Activated naive CD8-positive, alpha-beta T cell treated with anti-CD3 and anti-CD28 coated beads, Interleukin-2, amount 50 U/mL, for 24 hours (primary cell): Measurements from ENCODE around the gene CD320.
A peak's percentile ranks its signal among the peaks of the same experiment; 100 is the strongest.
"Not testable (repeated sequence)": the region's sequence is repeated elsewhere in the genome, so short reads cannot be mapped to it uniquely, and the experiment has no call there.

Experiments
- ATAC-seq: fragments of 150-1000 bp; cut with Tn5 transposase; one replicate; pipeline ENCODE4 v1.10.0; 2021
- DNase-seq: peaks from one replicate; pipeline ENCODE4 v3.0.0; 2021
- H3K27ac Mint-ChIP-seq: one replicate; pipeline ENCODE4 v1.8.0; 2021; ENCODE audit warnings: mild to moderate bottlenecking, mixed read lengths
- H3K27me3 Mint-ChIP-seq: one replicate; pipeline ENCODE4 v1.8.0; 2021; ENCODE audit warnings: mixed read lengths
- H3K36me3 Mint-ChIP-seq: one replicate; pipeline ENCODE4 v1.8.0; 2021; ENCODE audit warnings: low read depth, mixed read lengths
- H3K4me1 Mint-ChIP-seq: one replicate; pipeline ENCODE4 v1.8.0; 2021; ENCODE audit warnings: mixed read lengths
- H3K4me3 Mint-ChIP-seq: one replicate; pipeline ENCODE4 v1.8.0; 2021; ENCODE audit warnings: mild to moderate bottlenecking, moderate library complexity, mixed read lengths
- H3K9me3 Mint-ChIP-seq: one replicate; pipeline ENCODE4 v1.8.0; 2021; ENCODE audit warnings: mixed read lengths

CD320 gene

GRCh38 chr19:8321986-8322637 is 14.0 kb upstream of the CD320 start:
- ATAC-seq (no peak), DNase-seq (no peak)
- peak overlapping the region; percentile 96 for H3K27ac Mint-ChIP-seq
- peak overlapping the region; percentile 99 for H3K4me3 Mint-ChIP-seq
- no peaks in the 10 kb centered on the region for H3K27me3 Mint-ChIP-seq
- no peaks in the 10 kb centered on the region for H3K9me3 Mint-ChIP-seq
- H3K36me3 Mint-ChIP-seq, result peaks cover 42% of the 10 kb centered on the region
- H3K4me1 Mint-ChIP-seq, result peaks cover 32% of the 10 kb centered on the region

GRCh38 chr19:8321067-8321985 is 13.2 kb upstream of the CD320 start, which contains the start of the genes NDUFA7 and RPS28:
Gene NDUFA7, minus strand, starts transcription at chr19:8321375. Its CDS starts 17 bp downstream, at chr19:8321358.
Gene RPS28, plus strand, starts transcription at chr19:8321496. Its CDS starts 35 bp downstream, at chr19:8321531.
- Mint-ChIP-seq H3K9me3 (no peaks in the 10 kb centered on the region), H3K36me3 (peaks cover 42% of the 10 kb centered on the region), H3K4me3 (peak within 1 kb of the TSS; percentile 99), H3K4me1 (peaks cover 32% of the 10 kb centered on the region), H3K27ac (peak within 1 kb of the TSS; percentile 96), H3K27me3 (no peaks in the 10 kb centered on the region)
- peak; percentile 98 for DNase-seq
- peak; percentile 82 for ATAC-seq

DNA sequence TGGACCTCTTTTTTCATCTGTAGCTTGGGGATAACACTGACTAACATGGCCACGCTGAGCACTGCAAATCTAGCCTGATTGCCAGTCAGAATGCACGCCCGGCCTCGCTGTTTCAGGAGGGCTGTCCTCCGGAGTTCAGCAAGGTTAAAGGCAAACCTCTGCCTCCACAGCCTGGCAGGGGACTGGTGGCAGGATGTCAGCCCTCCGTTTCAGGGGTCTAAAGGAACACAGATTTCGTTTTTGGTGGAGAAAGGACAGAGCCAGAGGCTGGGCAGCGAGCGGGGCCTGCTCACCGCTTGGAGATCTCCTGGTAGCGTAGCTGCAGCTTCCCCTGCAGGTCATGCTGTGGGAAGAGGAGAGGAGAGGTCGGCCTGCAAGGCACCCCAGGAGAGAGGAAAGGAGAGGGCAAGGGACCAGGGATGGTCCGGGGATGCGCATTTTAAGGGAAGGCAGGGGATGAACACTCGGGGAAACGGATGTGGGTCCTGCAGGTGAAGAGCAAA is 12.5 kb upstream of the CD320 start:
- Mint-ChIP-seq H3K27me3 (no peaks in the 10 kb centered on the region), H3K27ac (peak overlapping the region; percentile 96), H3K4me1 (peaks cover 32% of the 10 kb centered on the region), H3K9me3 (no peaks in the 10 kb centered on the region), H3K4me3 (peak overlapping the region; percentile 99), H3K36me3 (peaks cover 43% of the 10 kb centered on the region)
- no peak for ATAC-seq
- DNase-seq, result peak; percentile 19

DNA sequence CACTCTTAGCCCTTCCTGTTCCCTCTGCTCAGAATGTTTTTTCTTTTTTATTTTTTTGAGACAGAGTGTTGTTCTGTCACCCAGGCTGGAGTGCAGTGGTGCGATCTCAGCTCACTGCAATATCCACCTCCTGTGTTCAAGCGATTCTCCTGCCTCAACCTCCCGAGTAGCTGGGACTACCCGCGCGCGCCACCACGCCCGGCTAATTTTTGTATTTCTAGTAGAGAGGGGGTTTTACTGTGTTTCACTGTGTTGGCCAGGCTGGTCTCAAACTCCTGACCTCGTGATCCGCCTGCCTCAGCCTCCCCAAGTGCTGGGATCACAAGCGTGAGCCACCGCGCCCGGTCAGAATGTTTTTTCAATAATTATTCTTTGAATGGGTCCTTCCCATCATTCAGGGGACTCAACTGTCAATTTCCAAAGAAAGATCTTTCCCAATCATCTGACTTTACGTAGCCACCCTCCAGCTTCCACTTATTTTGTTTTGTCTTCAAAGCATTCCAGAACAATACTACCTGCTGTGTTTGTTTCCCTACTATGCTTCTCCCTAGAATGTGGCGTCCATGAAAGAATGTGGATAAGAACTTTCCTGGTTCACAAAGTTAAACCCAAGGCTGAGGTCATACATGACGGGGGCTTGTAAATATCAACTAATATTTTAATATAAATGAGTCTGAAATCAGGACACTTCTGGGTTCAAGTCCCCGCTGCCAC is 11.8 kb upstream of the CD320 start:
- Mint-ChIP-seq H3K4me3 (peak overlapping the region; percentile 99), H3K9me3 (no peaks in the 10 kb centered on the region), H3K27me3 (no peaks in the 10 kb centered on the region), H3K36me3 (peaks cover 50% of the 10 kb centered on the region), H3K4me1 (peaks cover 32% of the 10 kb centered on the region), H3K27ac (peak overlapping the region; percentile 96)
- DNase-seq (no peak), ATAC-seq (no peak)

- H3K27me3 Mint-ChIP-seq, ATAC-seq, H3K4me3 Mint-ChIP-seq, H3K27ac Mint-ChIP-seq, H3K9me3 Mint-ChIP-seq, DNase-seq: not testable (repeated sequence)
- Mint-ChIP-seq H3K36me3 (peaks cover 50% of the 10 kb centered on the region), H3K4me1 (peaks cover 32% of the 10 kb centered on the region)
Measured at GRCh38 chr19:8318835-8319234, 10.7 kb upstream of the CD320 start.

- Mint-ChIP-seq H3K36me3 (peaks cover 30% of the 10 kb centered on the region), H3K9me3 (no peaks in the 10 kb centered on the region), H3K4me3 (no peak overlapping the region), H3K4me1 (peaks cover 19% of the 10 kb centered on the region), H3K27me3 (no peaks in the 10 kb centered on the region), H3K27ac (no peak overlapping the region)
- no peak for DNase-seq
- ATAC-seq, result no peak
Measured at GRCh38 chr19:8316351-8317125, 8.4 kb upstream of the CD320 start.

DNA sequence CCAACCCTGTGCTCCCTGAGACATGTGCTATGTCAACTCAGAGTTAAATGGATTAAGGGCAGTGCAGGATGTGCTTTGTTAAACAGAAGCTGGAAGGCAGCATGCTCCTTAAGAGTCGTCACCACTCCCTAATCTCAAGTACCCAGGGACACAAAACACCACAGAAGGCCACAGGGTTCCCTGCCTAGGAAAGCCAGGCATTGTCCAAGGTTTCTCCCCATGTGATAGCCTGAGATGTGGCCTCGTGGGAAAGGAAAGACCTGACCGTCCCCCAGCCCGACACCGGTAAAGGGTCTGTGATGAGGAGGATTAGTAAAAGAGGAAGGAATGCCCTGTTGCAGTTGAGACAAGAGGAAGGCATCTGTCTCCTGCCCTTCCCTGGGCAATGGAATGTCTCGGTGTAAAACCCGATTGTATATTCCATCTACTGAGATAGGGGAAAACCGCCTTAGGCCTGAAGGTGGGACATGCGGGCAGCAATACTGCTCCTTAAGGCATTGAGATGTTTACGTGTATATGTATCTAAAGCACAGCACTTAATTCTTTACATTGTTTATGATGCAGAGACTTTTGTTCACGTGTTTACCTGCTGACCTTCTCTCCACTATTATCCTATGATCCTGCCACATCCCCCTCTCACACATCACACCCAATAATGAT is 7.0 kb upstream of the CD320 start:
- DNase-seq, H3K4me3 Mint-ChIP-seq, ATAC-seq, H3K27me3 Mint-ChIP-seq, H3K9me3 Mint-ChIP-seq, H3K27ac Mint-ChIP-seq: not testable (repeated sequence)
- H3K4me1 Mint-ChIP-seq, result peaks cover 13% of the 10 kb centered on the region
- peaks cover 26% of the 10 kb centered on the region for H3K36me3 Mint-ChIP-seq

DNA sequence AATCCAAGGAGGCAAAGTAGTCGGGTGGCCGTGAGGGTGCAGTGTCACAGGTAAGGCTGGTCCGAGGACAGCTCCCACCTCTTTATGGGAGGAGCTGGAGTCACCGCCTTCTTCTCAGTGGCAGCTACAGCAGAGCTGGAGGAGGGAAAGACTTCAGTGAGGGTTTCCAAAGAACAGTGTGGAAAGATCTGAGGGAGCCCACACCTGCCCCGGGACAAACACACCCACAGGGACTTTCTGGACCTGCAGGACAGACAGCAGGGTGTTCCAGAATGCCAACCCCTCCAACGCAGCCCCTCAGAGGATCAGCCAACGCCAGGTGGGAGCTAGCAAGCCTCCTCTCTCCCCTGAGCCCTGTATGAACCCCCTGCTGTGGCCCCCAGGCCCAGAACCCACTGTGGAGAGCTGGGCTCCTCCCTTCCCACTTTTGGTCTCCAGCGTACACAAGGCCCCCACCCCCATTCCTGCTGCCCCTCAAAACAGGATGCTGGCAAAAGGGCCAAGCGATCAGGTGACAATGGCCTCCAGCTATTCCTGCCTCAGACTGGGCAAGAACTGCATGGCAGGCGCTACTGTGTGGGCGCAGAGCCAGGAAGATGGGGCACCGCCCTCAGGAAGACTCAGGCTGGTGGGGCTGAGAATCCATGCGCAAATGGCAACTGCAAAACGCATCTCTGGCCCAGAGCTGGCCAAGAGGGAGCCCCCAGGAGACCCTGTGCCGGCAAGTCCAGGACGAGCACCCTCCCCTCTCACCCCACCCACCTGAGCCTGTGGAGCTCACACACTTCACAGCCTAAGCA is 3.5 kb upstream of the CD320 start:
- no peak overlapping the region for H3K4me3 Mint-ChIP-seq
- DNase-seq (no peak), ATAC-seq (no peak)
- peaks cover 21% of the 10 kb centered on the region for H3K4me1 Mint-ChIP-seq
- no peak overlapping the region for H3K27ac Mint-ChIP-seq
- H3K27me3 Mint-ChIP-seq, result no peaks in the 10 kb centered on the region
- H3K36me3 Mint-ChIP-seq, result peaks cover 28% of the 10 kb centered on the region
- no peaks in the 10 kb centered on the region for H3K9me3 Mint-ChIP-seq

- DNase-seq, result no peak
- H3K4me1 Mint-ChIP-seq, result peaks cover 27% of the 10 kb centered on the region
- no peak for ATAC-seq
- peaks cover 29% of the 10 kb centered on the region for H3K36me3 Mint-ChIP-seq
- no peaks in the 10 kb centered on the region for H3K9me3 Mint-ChIP-seq
- no peak overlapping the region for H3K27ac Mint-ChIP-seq
- no peak overlapping the region for H3K4me3 Mint-ChIP-seq
- H3K27me3 Mint-ChIP-seq, result no peaks in the 10 kb centered on the region
Measured at GRCh38 chr19:8310342-8311055, 2.3 kb upstream of the CD320 start.

DNA sequence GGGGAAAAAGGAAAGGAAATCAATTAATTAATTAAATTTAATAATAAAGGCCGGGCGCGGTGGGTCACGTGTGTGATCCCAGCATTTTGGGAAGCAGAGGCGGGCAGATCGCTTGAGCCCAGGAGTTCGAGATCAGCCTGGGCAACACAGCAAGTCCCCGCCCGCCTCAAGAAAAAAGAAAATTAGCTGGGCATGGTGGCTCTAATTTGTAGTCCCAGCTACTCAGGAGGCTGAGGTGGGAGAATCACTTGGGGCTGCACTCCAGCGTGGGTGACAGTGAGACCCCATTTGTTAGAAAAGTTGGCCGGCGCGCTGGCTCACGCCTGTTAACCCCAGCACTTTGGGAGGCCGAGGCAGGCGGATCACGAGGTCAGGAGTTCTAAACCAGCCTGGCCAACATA is 733 bp upstream of the CD320 start:
- peak; percentile 8 for DNase-seq
- Mint-ChIP-seq H3K9me3 (no peaks in the 10 kb centered on the region), H3K36me3 (peaks cover 28% of the 10 kb centered on the region), H3K4me1 (peaks cover 30% of the 10 kb centered on the region), H3K27ac (peak overlapping the region; percentile 96), H3K27me3 (no peaks in the 10 kb centered on the region), H3K4me3 (peak overlapping the region; percentile 97)
- ATAC-seq, result no peak

DNA sequence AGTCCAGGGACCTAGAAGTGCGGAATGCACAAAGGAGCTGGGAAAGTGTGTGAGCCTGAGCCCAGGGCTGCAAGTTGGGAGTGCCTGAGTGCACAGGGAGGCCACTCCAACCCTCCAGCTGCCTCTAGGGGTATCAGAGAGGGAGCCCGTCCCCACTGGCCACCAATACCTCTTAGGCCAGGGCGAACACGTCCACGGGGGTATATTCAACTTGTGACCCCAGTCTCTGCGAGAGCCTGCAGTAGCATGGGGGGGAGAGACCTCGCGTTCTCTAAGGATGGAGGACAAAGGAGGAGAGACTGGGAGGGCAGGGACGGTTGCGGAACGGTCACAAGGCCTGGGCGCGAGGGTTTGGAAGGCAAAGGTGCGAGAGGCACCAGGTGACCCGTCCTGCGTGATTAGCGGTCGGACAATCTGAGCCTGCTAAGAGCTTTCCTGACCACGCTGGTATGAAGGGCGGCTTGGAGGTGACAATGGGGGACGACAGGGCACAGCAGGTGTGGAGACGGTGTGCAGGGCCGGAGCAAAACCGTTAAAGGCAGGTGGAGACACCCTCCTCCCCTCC is 676 bp downstream of the CD320 start:
- H3K9me3 Mint-ChIP-seq, result no peaks in the 10 kb centered on the region
- DNase-seq (peak; percentile 6), ATAC-seq (no peak)
- peaks cover 30% of the 10 kb centered on the region for H3K4me1 Mint-ChIP-seq
- peak overlapping the region; percentile 96 for H3K27ac Mint-ChIP-seq
- peak overlapping the region; percentile 97 for H3K4me3 Mint-ChIP-seq
- H3K36me3 Mint-ChIP-seq, result peaks cover 28% of the 10 kb centered on the region
- H3K27me3 Mint-ChIP-seq, result no peaks in the 10 kb centered on the region
